Aorta (tissue), 5 donors: ENCODE data around the gene USP24. TPM values are rescaled to one million over a fixed set of nuclear protein-coding genes. Genes with fewer than 3 reads are reported as not detected.

Experiments
- ATAC-seq: fragments of 200-7000 bp; cut with Tn5 transposase; one replicate; pipeline ENCODE4 v1.9.1; 2022; ENCODE audit warnings: moderate library complexity; ENCODE audit not compliant: low FRiP score
- DNase-seq, 2 donors: peaks; one replicate each; pipeline ENCODE4 v3.0.0-alpha.2; 2020
- H3K27ac ChIP-seq, 2 donors: one replicate each; pipeline ENCODE4 v1.5.1; 2013; ENCODE audit warnings: low read length in 2 of 2, mild to moderate bottlenecking in 2 of 2, moderate library complexity in 2 of 2, control low read depth in 1 of 2, inconsistent platforms in 1 of 2, low read depth in 1 of 2
- H3K27me3 ChIP-seq, 2 donors: one replicate each; pipeline ENCODE4 v1.6.1; 2013; ENCODE audit warnings: control low read depth in 1 of 2, low read length in 1 of 2, mild to moderate bottlenecking in 1 of 2, moderate library complexity in 1 of 2; ENCODE audit not compliant: insufficient read depth in 2 of 2, control insufficient read depth in 1 of 2
- H3K36me3 ChIP-seq, 2 donors: one replicate each; pipeline ENCODE4 v1.6.1; 2013; ENCODE audit warnings: control low read depth in 1 of 2, low read length in 1 of 2, mild to moderate bottlenecking in 1 of 2; ENCODE audit not compliant: insufficient read depth in 2 of 2, control insufficient read depth in 1 of 2
- H3K4me1 ChIP-seq, 2 donors: one replicate each; pipeline ENCODE4 v1.6.1; 2013; ENCODE audit warnings: low read length in 2 of 2, control low read depth in 1 of 2, mild to moderate bottlenecking in 1 of 2, moderate library complexity in 1 of 2; ENCODE audit not compliant: insufficient read depth in 2 of 2, control insufficient read depth in 1 of 2
- H3K4me3 ChIP-seq, 2 donors: one replicate each; pipeline ENCODE4 v1.5.1; 2013; ENCODE audit warnings: low read length in 2 of 2, control low read depth in 1 of 2, mild to moderate bottlenecking in 1 of 2
- H3K9me3 ChIP-seq: one replicate; pipeline ENCODE4 v1.6.1; 2013; ENCODE audit warnings: mild to moderate bottlenecking, low read length; ENCODE audit not compliant: control insufficient read depth
- WGBS, 2 donors: extraction: QIAGEN DNeasy Blood & Tissue Kit; methylation state at CpG; one replicate each; pipeline ENCODE4 v1.1.7; 2013; 5-methylcytosine and 5-hydroxymethylcytosine counted together
- intact Hi-C, 2 donors: fragments of 100-400 bp; cut with DNase I; formaldehyde crosslinking; loops; one replicate each; pipeline versions ENCODE4 v1.14.2 to v1.15.0; 2022
- polyA plus RNA-seq, 2 donors: library from polyadenylated mRNA; stranded (reverse); fragments of 200-250 nt; gene quantifications; one replicate each; pipeline ENCODE4 v1.2.3, GENCODE V29; 2013
- total RNA-seq, 2 donors: library from RNA; stranded (reverse); fragmentation: NEBNext Ultra II Directional; extraction: Animal tissue kit (Norgen Biotek cat#: 25700); gene quantifications; one replicate each; pipeline ENCODE4 v1.2.1, GENCODE V29; 2021
- donor health status: healthy with polysubstance abuse.
- donor health status: Bipolar disorder and iron deficiency.
- donor health status: DM: no; HTN: no; CAD: no.
- donor health status: DM: no; HTN: no; CAD: no.
- donor health status: DM: yes; HTN: yes; CAD: no.

USP24 gene
- total and polyA plus RNA-seq, 4 donors = 4.4 to 54.4 (median 29.8) TPM

- no peaks in the 10 kb centered on the region for H3K36me3 ChIP-seq
- H3K4me3 ChIP-seq = no peak overlapping the region
- ATAC-seq (no peak), DNase-seq (no peak)
- H3K27ac ChIP-seq = no peak overlapping the region
- intact Hi-C loops = no loop called here
- peaks cover 0 to 2% of the 10 kb centered on the region in 2 donors for H3K4me1 ChIP-seq
- no peaks in the 10 kb centered on the region for H3K27me3 ChIP-seq
- no peaks in the 10 kb centered on the region for H3K9me3 ChIP-seq
- 99% methylated on average over 5 of the region's 5 CpGs for WGBS, 2 donors
These were observed 30.3 kb downstream of the USP24 start for GRCh38 chr1:55184859-55185258.

DNA sequence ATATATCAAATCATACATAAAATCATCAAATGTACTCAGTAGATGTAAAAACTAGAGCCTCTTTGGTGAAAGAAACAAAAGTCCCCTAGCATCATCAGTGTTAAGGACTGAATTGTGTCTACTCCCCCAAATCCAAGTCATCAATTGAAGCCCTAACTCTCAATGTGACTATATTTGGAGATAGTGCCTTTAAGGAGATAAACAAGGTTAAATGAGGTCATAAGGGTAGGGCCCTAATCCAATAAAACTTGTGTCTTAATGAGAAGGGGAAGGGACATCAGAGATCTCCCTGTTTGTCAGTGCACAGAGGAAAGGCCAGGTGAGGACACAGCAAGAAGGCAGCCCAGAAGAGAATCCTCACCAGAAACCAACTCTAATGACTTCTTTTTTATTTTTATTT lies 33.5 kb downstream of the USP24 start:
- H3K9me3 ChIP-seq = no peaks in the 10 kb centered on the region
- H3K27ac ChIP-seq = no peak overlapping the region
- ATAC-seq (no peak), DNase-seq (no peak)
- H3K36me3 ChIP-seq = no peaks in the 10 kb centered on the region
- intact Hi-C loops = no loop called here
- no peak overlapping the region for H3K4me3 ChIP-seq
- no peaks in the 10 kb centered on the region for H3K27me3 ChIP-seq
- H3K4me1 ChIP-seq = peaks cover 0 to 2% of the 10 kb centered on the region in 2 donors

DNA sequence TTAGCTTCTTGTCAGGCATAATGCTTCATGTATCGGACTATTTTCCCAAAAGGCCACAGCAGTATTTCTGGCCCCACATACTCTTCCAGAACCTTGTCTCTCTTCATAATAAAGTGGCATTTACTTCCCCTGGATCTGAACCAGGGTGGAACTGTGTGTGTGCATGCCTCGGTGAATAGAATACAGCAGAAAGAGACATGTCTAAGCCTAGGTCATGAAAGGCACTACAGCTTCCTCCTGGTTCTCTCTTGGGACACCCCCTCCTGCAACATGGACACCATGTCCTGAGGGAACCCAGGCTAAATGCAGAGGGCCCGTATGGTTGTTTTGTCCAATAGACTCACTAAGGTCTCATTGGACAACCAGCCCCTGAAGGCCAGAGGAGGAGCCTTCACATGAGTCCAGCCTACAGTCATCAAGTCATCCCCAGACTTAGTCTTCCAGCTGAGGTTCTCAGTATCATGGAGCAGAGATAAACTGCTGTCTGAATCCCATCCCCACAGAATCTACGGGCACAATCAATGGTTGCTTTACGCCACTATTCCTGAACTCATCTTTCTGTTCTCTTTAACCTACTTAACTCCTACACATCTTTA lies 35.0 kb downstream of the USP24 start:
- Histone ChIP-seq H3K36me3 (no peaks in the 10 kb centered on the region), H3K27ac (no peak overlapping the region), H3K4me1 (peaks cover 0 to 2% of the 10 kb centered on the region in 2 donors), H3K4me3 (no peak overlapping the region), H3K27me3 (no peaks in the 10 kb centered on the region), H3K9me3 (no peaks in the 10 kb centered on the region)
- 95 to 96% methylated on average over 5 of the region's 5 CpGs for WGBS, 2 donors
- ATAC-seq (no peak), DNase-seq (no peak)
- intact Hi-C loops = no loop called here

DNA sequence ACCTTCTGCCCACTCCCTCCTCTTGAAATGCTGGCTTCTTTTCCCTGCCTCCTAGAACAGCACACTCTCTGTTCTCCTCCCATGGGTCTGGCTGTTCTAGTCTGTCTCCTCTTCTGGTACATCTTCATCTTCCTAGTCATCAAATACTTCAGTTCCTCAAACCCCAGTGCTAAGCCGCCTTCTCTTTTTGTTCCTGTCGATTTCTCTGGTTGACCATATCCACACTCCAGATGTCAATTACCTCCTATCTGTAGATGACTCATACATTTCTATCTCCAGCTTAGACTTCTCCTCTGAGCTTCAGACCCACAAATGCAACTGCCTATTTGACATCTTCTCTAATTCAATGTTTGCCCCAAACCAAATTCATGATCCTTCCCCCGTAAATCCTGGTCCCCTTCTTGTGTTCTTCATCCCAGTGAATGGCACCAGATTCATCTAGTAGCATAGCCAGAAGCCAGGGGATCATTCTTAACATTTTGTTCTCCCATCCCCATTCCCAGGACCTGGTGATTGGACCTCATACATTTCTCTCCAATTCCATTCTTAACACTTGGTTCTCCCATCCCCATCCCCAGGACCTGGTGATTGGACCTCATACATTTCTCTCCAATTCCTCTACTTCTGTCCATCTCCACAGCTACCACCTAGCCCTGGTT lies 35.9 kb downstream of the USP24 start:
- DNase-seq (no peak), ATAC-seq (no peak)
- Histone ChIP-seq H3K9me3 (no peaks in the 10 kb centered on the region), H3K27me3 (no peaks in the 10 kb centered on the region), H3K4me1 (peaks cover 0 to 2% of the 10 kb centered on the region in 2 donors), H3K27ac (no peak overlapping the region), H3K36me3 (no peaks in the 10 kb centered on the region), H3K4me3 (no peak overlapping the region)
- 87 to 94% methylated on average over 3 of the region's 3 CpGs for WGBS, 2 donors
- intact Hi-C loops = no loop called here

DNA sequence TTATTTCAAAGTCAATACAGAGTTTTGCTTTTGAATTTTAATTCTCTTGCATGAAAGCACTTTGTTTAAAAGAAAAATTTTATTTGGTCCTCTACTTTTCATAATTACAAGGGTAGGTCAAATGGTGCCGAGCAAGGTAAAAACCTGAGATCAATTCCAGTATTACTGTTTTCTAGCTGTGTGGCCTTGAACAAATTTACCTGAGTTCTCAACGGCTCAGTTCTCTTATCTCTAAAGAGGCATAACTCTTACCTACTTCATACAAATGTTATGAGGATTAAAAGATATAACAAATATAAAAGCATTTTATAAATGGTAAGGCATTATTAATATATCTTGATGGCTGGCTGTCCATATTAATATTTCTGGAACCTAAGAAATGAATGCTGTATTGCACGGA lies 42.5 kb downstream of the USP24 start:
- no peak for ATAC-seq
- Histone ChIP-seq H3K27me3 (no peaks in the 10 kb centered on the region), H3K4me1 (no peaks in the 10 kb centered on the region), H3K27ac (no peak overlapping the region), H3K36me3 (peaks cover 0 to 2% of the 10 kb centered on the region in 2 donors), H3K4me3 (no peak overlapping the region), H3K9me3 (no peaks in the 10 kb centered on the region)
- WGBS, 2 donors = 96% methylated on average over 3 of the region's 3 CpGs
- intact Hi-C loops = no loop called here
- DNase-seq = no peak

DNA sequence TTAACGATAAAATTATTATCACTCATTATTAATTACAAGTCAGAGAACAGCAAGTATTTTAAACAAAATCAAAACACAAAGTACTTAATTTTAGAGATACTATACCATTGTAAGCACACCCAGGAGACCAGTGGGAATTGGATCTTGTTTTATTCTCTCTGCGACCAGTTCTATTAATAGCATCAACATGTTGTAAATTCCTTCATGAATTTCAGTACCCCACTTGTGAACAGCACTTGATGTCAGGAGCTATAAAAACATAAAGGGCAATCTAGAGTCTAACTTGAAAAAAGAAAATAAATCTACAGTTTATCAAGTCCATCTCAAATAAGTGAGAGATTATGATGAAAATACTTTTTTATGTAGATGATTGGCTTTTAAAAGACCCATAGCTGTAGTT lies 42.9 kb downstream of the USP24 start:
- Histone ChIP-seq H3K4me3 (no peak overlapping the region), H3K27me3 (no peaks in the 10 kb centered on the region), H3K36me3 (peaks cover 0 to 2% of the 10 kb centered on the region in 2 donors), H3K4me1 (no peaks in the 10 kb centered on the region), H3K9me3 (no peaks in the 10 kb centered on the region), H3K27ac (no peak overlapping the region)
- intact Hi-C loops = no loop called here
- no peak for DNase-seq
- no peak for ATAC-seq
- WGBS, 2 donors = 61 to 64% methylated on average over 2 of the region's 2 CpGs

DNA sequence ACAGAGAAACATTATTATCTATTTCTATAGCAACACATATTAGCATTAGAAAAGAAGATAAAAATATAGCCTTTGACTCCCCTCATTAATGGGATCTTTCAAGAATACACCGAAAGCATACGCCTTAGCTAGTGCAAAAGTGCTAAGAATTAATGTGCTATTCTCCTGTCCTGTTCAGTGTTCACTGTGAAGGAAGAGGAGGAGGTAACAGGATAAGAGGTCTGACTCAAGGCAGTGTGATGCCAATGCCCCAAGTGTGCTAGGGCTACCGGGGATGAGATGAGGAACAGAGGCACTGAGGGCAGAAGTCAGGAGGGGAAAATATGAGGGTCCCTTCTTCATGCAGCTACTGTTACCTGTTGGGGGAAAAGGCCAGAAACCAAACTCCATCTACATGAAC lies 43.5 kb downstream of the USP24 start:
- intact Hi-C loops = no loop called here
- no peak overlapping the region for H3K27ac ChIP-seq
- no peak for DNase-seq
- no peak for ATAC-seq
- no peaks in the 10 kb centered on the region for H3K27me3 ChIP-seq
- WGBS, 2 donors = 95 to 97% methylated on average over 3 of the region's 3 CpGs
- peaks cover 0 to 2% of the 10 kb centered on the region in 2 donors for H3K36me3 ChIP-seq
- no peaks in the 10 kb centered on the region for H3K9me3 ChIP-seq
- H3K4me3 ChIP-seq = no peak overlapping the region
- no peaks in the 10 kb centered on the region for H3K4me1 ChIP-seq

DNA sequence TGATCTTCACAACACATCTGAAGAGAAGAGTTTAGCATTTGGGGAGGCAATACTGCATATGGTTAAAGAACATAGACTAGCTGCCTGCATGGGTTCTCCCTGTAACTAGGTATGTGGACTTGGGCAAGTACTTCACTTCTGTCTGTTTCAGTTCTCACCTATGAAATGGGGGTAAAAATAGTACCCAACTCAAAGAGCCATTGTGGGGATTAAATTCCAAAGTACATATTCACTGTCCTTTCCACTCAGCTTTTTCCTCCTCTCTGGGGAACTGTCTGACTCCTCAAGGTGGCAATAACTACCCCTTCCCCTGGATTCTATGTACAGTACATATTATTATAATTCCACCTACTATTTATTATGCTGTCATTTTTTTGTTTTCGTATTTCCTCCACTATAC lies 44.7 kb downstream of the USP24 start:
- 89 to 91% methylated on average over 1 of the region's 1 CpG for WGBS, 2 donors
- DNase-seq (no peak), ATAC-seq (no peak)
- Histone ChIP-seq H3K9me3 (no peaks in the 10 kb centered on the region), H3K36me3 (peaks cover 0 to 2% of the 10 kb centered on the region in 2 donors), H3K4me1 (no peaks in the 10 kb centered on the region), H3K4me3 (no peak overlapping the region), H3K27me3 (no peaks in the 10 kb centered on the region), H3K27ac (no peak overlapping the region)
- intact Hi-C loops = no loop called here

DNA sequence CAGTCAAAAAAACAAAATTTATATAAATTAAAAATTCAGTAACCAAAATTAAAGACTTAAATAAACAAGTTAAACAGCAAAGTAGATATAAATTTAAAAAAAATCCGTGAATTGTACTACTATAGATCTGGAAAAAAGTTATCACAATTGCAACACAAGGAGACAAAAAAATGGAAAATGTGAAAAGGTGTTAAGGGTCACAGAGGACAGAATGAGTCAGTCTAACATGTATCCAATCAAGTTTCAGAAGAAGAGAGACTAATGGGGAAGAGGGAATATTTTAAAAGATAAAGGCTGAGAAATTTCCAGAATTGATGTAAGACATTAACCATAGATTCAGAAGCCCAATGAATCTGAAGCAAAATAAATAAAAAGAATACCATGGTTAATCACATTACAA lies 46.0 kb downstream of the USP24 start:
- 75 to 91% methylated on average over 1 of the region's 1 CpG for WGBS, 2 donors
- DNase-seq (no peak), ATAC-seq (no peak)
- Histone ChIP-seq H3K9me3 (no peaks in the 10 kb centered on the region), H3K4me1 (no peaks in the 10 kb centered on the region), H3K4me3 (no peak overlapping the region), H3K27ac (no peak overlapping the region), H3K36me3 (peaks cover 0 to 2% of the 10 kb centered on the region in 2 donors), H3K27me3 (no peaks in the 10 kb centered on the region)
- intact Hi-C loops = no loop called here
